GM23248 (cell line): ENCODE measurements around the gene CST6.

Experiments used
- EZH2 ChIP-seq: fragments of 200-600 bp; sonication (generic); IDR thresholded peaks from 2 replicates; pipeline ENCODE4 v1.6.1; 2018; ENCODE audit warnings: antibody characterized with exemption, mild to moderate bottlenecking; ENCODE audit not compliant: insufficient read depth, poor library complexity, severe bottlenecking
- EZH2phosphoT487 ChIP-seq: fragments of 200-600 bp; sonication (generic); IDR thresholded peaks from 2 replicates; pipeline ENCODE4 v1.6.1; 2018; ENCODE audit warnings: antibody characterized with exemption, moderate library complexity, mild to moderate bottlenecking, low read depth; ENCODE audit not compliant: insufficient read depth

DNA sequence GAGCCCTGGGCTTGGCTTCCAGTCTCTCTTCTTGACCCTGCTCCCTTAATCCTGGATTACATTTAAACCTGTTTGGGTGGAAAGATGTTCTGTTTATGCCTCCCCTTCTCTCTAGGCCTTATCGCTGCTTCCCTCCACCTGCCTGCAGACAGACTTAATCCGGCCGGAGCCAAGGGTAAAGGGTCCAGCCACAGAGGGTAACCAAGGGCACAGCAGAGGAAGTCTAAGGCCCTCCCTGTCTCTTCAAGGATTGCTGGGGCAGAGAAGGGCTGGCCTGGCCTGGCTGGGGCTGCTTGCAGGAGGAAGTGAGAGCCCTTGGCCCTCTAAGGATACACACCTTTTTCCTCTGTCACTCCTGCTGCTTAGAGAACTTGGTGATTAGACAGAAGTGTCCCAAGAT lies 35.1 kb downstream of the CST6 start:
- no peak for TF ChIP-seq EZH2
- no peak for TF ChIP-seq EZH2phosphoT487
